ENCODE data around the gene FSCN2.

FSCN2 gene

DNA sequence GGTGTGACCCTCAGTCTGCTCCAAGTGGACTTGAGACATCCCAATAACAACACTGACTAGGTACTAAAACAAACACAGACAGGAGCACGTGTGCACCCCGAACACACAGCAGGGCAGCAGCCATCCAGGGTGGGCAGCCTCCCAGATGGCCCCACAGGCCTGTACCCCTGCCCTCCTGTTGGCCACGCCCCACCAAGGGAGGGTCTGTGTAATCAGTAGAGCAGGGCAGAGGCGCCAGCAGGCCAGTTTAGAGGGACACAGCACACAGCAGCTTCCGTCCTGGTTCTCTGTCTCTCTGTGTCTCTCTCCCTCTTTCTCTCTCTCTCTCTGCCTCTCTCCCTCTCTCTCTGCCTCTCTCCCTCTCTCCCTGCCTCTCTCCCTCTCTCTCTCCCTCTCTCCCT, 37.0 kb upstream of the FSCN2 start:
- Histone ChIP-seq H3K9me3 (no peaks in the 10 kb centered on the region), H3K36me3 (no peaks in the 10 kb centered on the region), H3K4me3 (ENCODE audit: low read depth, low read length) (no peak overlapping the region), H3K27me3 (no peaks in the 10 kb centered on the region), H3K4me1 (peaks cover 12% of the 10 kb centered on the region)
- TF ChIP-seq CTCF (IDR thresholded peaks at IDR 0.05; ENCODE audit: low read depth, low read length): no peak
- DNase-seq: no peak

- no peaks in the 10 kb centered on the region for H3K9me3 ChIP-seq
- no peak for DNase-seq
- no peak for TF ChIP-seq CTCF (IDR thresholded peaks at IDR 0.05; ENCODE audit: low read depth, low read length)
- H3K4me1 ChIP-seq: peaks cover 12% of the 10 kb centered on the region
- H3K36me3 ChIP-seq: no peaks in the 10 kb centered on the region
- H3K4me3 ChIP-seq (ENCODE audit: low read depth, low read length): no peak overlapping the region
- no peaks in the 10 kb centered on the region for H3K27me3 ChIP-seq
Measured at GRCh38 chr17:81491761-81492160, 36.4 kb upstream of the FSCN2 start.

- H3K4me1 ChIP-seq: peaks cover 12% of the 10 kb centered on the region
- no peaks in the 10 kb centered on the region for H3K36me3 ChIP-seq
- no peaks in the 10 kb centered on the region for H3K9me3 ChIP-seq
- H3K27me3 ChIP-seq: no peaks in the 10 kb centered on the region
- TF ChIP-seq CTCF (IDR thresholded peaks at IDR 0.05; ENCODE audit: low read depth, low read length): no peak
- no peak for DNase-seq
- no peak overlapping the region for H3K4me3 ChIP-seq (ENCODE audit: low read depth, low read length)
Measured at GRCh38 chr17:81492202-81492601, 36.0 kb upstream of the FSCN2 start.

GRCh38 chr17:81492706-81493105, 35.5 kb upstream of the FSCN2 start:
- TF ChIP-seq CTCF (IDR thresholded peaks at IDR 0.05; ENCODE audit: low read depth, low read length): no peak
- Histone ChIP-seq H3K4me3 (ENCODE audit: low read depth, low read length) (no peak overlapping the region), H3K9me3 (no peaks in the 10 kb centered on the region), H3K27me3 (no peaks in the 10 kb centered on the region), H3K4me1 (peaks cover 12% of the 10 kb centered on the region), H3K36me3 (no peaks in the 10 kb centered on the region)
- no peak for DNase-seq

DNA sequence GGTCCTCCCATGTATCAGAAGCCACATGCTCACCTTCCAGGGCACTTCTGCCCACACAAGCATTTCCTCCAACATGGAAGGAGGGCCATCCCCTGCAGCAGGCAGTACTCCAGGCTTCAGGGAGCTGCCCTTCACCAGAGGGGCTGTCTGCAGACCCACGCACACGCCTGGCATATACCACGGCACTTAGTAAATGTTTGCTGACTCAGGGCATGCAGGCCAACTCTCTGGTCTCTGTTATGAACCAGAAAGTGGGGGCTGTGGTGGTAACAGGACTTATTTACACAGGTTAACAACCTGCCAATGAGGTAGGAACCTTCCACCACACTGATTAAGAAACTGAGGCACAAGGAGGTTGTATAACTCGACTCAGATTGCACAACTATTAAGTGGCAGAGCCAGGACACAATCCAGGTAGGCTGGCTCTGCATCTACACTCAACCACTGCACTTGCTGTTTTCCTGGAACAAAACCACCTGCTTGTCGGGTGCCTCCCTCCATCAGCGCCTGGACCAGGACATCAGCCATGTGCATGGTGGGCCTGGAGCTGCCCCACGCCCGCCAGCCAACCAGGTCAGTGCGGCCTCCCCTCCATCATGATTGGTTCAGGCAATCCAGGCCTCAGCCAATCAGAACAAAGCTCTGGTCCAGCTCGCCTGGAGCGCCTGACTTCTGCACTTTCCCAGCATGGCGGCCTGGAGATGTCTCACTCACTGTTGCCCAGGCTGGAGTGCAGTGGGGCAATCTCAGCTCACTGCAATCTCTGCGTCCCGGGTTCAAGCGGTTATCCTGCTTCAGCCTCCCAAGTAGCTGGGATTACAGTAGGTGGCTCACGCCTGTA, 34.8 kb upstream of the FSCN2 start:
- no peaks in the 10 kb centered on the region for H3K27me3 ChIP-seq
- no peaks in the 10 kb centered on the region for H3K9me3 ChIP-seq
- no peaks in the 10 kb centered on the region for H3K36me3 ChIP-seq
- no peak for TF ChIP-seq CTCF (IDR thresholded peaks at IDR 0.05; ENCODE audit: low read depth, low read length)
- H3K4me3 ChIP-seq (ENCODE audit: low read depth, low read length): no peak overlapping the region
- DNase-seq: no peak
- peaks cover 12% of the 10 kb centered on the region for H3K4me1 ChIP-seq

DNA sequence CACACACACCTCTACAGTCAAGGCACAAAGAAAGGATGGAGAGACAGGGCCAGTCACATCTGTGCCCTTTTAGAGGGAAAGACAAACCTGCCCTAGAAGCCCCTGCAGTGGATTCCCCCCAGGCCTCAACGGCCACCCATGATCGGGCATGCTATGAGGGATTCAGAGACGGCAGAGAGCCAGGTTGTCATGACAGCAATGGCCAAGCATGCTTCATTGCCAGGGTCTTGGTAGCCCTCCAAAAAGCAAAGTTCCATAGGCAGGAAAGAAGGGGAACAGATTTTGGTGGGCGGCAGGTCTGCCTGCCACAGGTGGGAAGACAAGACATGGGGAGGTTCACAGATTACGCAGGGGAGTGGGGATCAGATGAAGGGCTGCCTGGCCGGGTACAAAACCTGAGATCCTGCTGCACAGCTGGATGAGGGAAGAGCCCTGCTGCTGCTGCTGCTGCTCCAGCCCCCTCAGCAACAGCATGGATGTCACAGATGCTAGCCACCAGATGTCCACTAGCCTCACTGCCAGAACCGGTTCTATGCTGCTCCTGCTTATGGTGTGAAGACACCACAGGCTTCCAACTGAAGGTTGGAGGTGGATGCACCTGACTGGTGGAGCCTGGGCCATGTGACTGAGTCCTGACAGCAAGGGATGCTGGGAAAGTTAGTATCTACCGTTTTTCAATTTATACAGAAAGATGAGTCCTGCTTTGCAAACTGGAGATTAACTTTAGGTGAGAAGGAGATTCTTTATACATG, 33.4 kb upstream of the FSCN2 start:
- no peak for TF ChIP-seq CTCF (IDR thresholded peaks at IDR 0.05; ENCODE audit: low read depth, low read length)
- Histone ChIP-seq H3K9me3 (no peaks in the 10 kb centered on the region), H3K4me1 (peaks cover 9% of the 10 kb centered on the region), H3K36me3 (no peaks in the 10 kb centered on the region), H3K4me3 (ENCODE audit: low read depth, low read length) (no peak overlapping the region), H3K27me3 (no peaks in the 10 kb centered on the region)
- no peak for DNase-seq

Measured in BE2C (cell line).